Ectodermal cell (in vitro differentiated cells): ENCODE results near the gene HEATR5A.
"Not testable (repeated sequence)": the region's sequence is repeated elsewhere in the genome, so short reads cannot be mapped to it uniquely, and the experiment has no call there.

Experiments
- H3K27ac ChIP-seq: 2 replicates; pipeline ENCODE4 v1.7.0; 2013; ENCODE audit warnings: mild to moderate bottlenecking, low read depth, low read length; ENCODE audit not compliant: insufficient read depth, poor library complexity, severe bottlenecking
- H3K27me3 ChIP-seq: 2 replicates; pipeline ENCODE4 v1.7.0; 2013; ENCODE audit warnings: mild to moderate bottlenecking, low read length; ENCODE audit not compliant: insufficient read depth, control insufficient read depth, poor library complexity, severe bottlenecking
- H3K36me3 ChIP-seq: one replicate; pipeline ENCODE4 v1.7.0; 2013; ENCODE audit warnings: low read length; ENCODE audit not compliant: control insufficient read depth, insufficient read depth
- H3K4me1 ChIP-seq: one replicate; pipeline ENCODE4 v1.7.0; 2013; ENCODE audit warnings: low read length; ENCODE audit not compliant: control insufficient read depth, insufficient read depth
- H3K4me3 ChIP-seq: 2 replicates; pipeline ENCODE4 v1.7.0; 2013; ENCODE audit warnings: low read depth, low read length, control low read depth; ENCODE audit not compliant: insufficient read depth
- H3K9me3 ChIP-seq: 2 replicates; pipeline ENCODE4 v1.7.0; 2013; ENCODE audit warnings: mild to moderate bottlenecking, low read length, moderate library complexity; ENCODE audit not compliant: control insufficient read depth
- WGBS, 2 experiments: methylation state at CpG; one replicate each; pipeline ENCODE4 v1.1.7; 2013; ENCODE audit warnings: missing lambda C conversion rate in 2 of 2; 5-methylcytosine and 5-hydroxymethylcytosine counted together

HEATR5A gene

DNA sequence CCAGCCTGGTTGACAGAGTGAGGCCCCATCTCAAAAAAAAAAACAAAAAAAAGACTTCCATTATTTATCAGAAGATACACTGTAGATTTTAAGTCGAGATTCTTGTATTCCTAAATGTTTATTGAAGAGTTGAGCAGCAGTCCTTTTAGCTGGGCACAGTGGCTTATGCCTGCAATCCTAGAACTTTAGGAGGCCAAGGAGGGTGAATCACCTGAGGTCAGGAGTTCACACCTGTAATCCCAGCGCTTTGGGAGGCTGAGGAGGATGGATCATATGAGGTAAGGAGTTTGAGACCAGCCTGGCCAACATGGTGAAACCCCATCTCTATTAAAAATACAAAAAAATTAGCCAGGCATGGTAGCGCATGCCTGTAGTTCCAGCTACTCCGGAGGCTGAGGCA is 57.6 kb downstream of the HEATR5A start:
- H3K9me3 ChIP-seq: no peaks in the 10 kb centered on the region
- H3K27ac ChIP-seq: no peak overlapping the region
- WGBS, 2 experiments: 92 to 96% methylated on average over 4 of the region's 4 CpGs
- no peaks in the 10 kb centered on the region for H3K27me3 ChIP-seq
- no peak overlapping the region for H3K4me3 ChIP-seq
- H3K36me3 ChIP-seq: peaks cover 3% of the 10 kb centered on the region
- no peaks in the 10 kb centered on the region for H3K4me1 ChIP-seq

GRCh38 chr14:31361761-31362160 is 58.6 kb downstream of the HEATR5A start:
- H3K27ac ChIP-seq, H3K4me3 ChIP-seq, H3K36me3 ChIP-seq, H3K27me3 ChIP-seq, H3K4me1 ChIP-seq, H3K9me3 ChIP-seq: not testable (repeated sequence)
- 94 to 96% methylated on average over 4 of the region's 4 CpGs for WGBS, 2 experiments

DNA sequence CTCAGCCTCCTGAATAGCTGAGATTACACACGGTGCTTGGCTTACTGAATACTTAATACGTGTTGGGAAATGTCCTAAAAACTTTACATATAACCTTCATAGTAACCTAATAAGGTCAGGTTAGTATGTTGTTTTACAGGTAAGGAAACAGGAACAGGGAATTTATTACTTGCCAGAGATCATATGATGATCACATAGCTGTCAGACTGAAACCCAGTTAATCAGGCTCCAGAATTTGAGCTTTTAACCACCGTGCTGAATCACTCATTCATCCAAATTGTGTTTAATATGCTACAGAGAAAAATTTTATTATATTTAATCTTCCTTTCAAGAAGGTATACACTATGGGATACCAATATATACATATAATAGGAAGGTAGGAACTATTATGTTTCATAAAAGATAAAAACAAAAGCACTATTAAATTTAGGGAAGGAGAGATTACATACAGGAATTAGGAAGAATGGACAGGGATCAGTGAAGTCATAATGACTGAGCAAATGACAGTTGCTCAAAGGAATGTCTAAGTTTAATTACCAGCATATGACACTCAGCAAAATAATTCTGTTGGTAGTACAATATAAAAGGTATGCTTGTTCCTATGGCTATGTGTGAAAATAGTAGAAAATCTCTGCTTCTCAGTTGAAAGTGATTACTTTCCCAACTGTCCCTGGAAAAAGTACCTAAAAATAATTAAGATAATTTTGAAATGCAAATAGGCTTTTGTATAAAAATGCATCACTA is 59.3 kb downstream of the HEATR5A start:
- Histone ChIP-seq H3K4me3 (no peak overlapping the region), H3K9me3 (no peaks in the 10 kb centered on the region), H3K27ac (no peak overlapping the region), H3K4me1 (no peaks in the 10 kb centered on the region), H3K36me3 (peaks cover 3% of the 10 kb centered on the region), H3K27me3 (no peaks in the 10 kb centered on the region)
- WGBS, 2 experiments: 87 to 88% methylated on average over 1 to 3 of the region's 3 CpGs

DNA sequence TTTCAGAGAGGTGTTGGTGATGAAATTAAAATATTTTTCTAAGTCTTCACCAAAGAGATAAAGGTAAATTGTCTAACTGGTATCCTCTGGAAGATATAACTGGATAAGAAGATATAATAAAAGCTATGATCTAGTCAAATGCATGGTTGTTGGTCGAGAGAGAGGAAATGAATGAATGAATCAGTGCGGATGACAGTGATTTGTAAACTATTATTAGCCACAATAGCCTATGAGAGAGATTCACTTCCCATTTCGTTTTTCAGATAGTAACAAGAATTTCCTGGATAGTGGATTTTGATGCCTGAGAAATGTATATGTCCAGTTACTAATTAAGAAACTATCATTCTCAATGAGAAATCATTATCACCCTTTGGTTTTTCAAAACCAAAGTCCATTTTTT is 63.1 kb downstream of the HEATR5A start:
- no peak overlapping the region for H3K4me3 ChIP-seq
- peaks cover 3% of the 10 kb centered on the region for H3K36me3 ChIP-seq
- no peaks in the 10 kb centered on the region for H3K9me3 ChIP-seq
- H3K4me1 ChIP-seq: no peaks in the 10 kb centered on the region
- H3K27ac ChIP-seq: no peak overlapping the region
- WGBS, 2 experiments: 83 to 88% methylated on average over 1 to 3 of the region's 3 CpGs
- no peaks in the 10 kb centered on the region for H3K27me3 ChIP-seq

GRCh38 chr14:31346097-31346496 is 74.3 kb downstream of the HEATR5A start:
- WGBS, 2 experiments: 88 to 97% methylated on average over 2 of the region's 2 CpGs
- H3K4me3 ChIP-seq: no peak overlapping the region
- H3K36me3 ChIP-seq: no peaks in the 10 kb centered on the region
- no peaks in the 10 kb centered on the region for H3K4me1 ChIP-seq
- no peaks in the 10 kb centered on the region for H3K27me3 ChIP-seq
- H3K27ac ChIP-seq: no peak overlapping the region
- no peaks in the 10 kb centered on the region for H3K9me3 ChIP-seq

DNA sequence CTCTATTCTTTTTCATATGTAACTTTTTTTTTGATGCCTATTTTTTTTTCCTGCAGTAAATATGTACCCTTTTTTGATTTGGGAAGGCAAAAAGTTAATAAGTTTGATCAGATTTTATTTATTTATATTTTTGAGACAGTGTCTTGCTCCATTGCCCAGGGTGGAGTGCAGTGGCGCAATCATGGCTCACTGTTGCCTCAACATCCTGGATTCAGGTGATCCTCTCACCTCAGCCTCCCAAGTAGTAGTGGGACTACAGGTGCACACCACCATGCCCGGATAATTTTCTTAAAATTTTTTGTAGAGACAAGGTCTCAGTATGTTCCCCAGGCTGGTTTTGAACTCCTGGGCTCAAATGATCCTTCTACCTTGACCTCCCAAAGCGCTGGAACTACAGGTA is 79.1 kb downstream of the HEATR5A start:
- Histone ChIP-seq H3K9me3 (no peaks in the 10 kb centered on the region), H3K27ac (no peak overlapping the region), H3K4me1 (no peaks in the 10 kb centered on the region), H3K36me3 (no peaks in the 10 kb centered on the region), H3K4me3 (no peak overlapping the region), H3K27me3 (no peaks in the 10 kb centered on the region)
- WGBS, 2 experiments: 96 to 97% methylated on average over 2 to 3 of the region's 3 CpGs

DNA sequence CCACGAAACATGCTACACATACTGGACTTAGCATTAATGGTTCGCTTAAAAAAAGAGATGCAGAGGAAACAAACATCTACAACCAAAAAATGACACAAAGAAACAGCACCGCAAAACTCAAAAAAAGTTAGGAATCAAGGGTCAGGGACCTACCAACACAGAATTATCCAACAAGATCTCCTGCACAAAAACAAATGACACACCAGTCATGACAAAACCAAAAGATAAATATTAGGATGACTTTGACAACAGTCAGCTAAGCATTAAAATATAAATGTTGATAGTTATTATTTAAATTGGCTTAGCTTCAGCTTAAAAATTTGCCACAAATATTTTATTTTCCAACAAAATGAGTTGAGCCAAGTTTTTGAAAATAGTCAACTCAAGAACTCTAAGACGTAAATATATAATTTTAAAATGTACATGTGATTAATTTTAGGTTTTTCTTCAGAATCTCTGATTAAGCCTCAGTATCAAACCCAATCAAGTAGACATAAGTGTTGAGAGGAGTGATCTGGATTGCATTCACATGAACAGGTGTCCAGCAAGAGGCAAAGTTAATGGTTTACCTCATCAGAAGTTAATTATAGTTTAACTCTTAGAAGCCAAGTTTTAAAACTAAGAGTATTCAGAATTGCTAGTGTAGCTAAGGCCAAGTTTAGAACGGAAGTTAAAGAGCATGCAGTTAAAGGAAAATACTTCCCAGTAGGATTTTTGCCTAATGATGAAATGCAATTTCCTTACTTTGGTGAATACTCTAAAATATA is 79.9 kb downstream of the HEATR5A start:
- Histone ChIP-seq H3K36me3 (no peaks in the 10 kb centered on the region), H3K4me1 (no peaks in the 10 kb centered on the region), H3K27me3 (no peaks in the 10 kb centered on the region), H3K27ac (no peak overlapping the region), H3K4me3 (no peak overlapping the region), H3K9me3 (no peaks in the 10 kb centered on the region)
- WGBS, 2 experiments: 90 to 93% methylated on average over 4 of the region's 5 CpGs

GRCh38 chr14:31339743-31340142 is 80.6 kb downstream of the HEATR5A start:
- Histone ChIP-seq H3K4me1 (no peaks in the 10 kb centered on the region), H3K27me3 (no peaks in the 10 kb centered on the region), H3K4me3 (no peak overlapping the region), H3K27ac (no peak overlapping the region), H3K9me3 (no peaks in the 10 kb centered on the region), H3K36me3 (no peaks in the 10 kb centered on the region)

GRCh38 chr14:31337331-31337730 is 83.0 kb downstream of the HEATR5A start:
- Histone ChIP-seq H3K4me3 (no peak overlapping the region), H3K27me3 (no peaks in the 10 kb centered on the region), H3K9me3 (no peaks in the 10 kb centered on the region), H3K4me1 (no peaks in the 10 kb centered on the region), H3K36me3 (no peaks in the 10 kb centered on the region), H3K27ac (no peak overlapping the region)
- WGBS, 2 experiments: 95 to 96% methylated on average over 2 of the region's 2 CpGs

DNA sequence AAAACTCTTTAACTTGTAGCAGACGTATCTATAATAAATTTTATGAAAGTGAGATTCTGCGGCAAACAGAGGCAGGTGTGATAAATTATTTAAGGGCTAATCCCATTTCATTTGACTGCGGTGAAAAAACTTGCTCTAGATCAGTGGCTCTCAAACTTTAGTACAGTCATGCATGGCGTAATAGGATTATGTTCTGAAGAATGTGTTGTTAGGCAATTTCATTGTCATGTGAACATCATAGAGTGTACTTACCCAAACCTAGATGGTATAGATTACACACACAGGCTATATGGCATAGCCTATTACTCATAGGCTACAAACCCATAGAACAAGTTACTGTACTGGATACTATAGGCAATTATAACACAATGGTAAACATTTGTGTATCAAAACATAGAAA is 83.7 kb downstream of the HEATR5A start:
- H3K27ac ChIP-seq: no peak overlapping the region
- WGBS, 2 experiments: 97 to 99% methylated on average over 4 of the region's 4 CpGs

More for the DNA sequence above, 83.7 kb downstream of the HEATR5A start:
- H3K9me3 ChIP-seq: no peaks in the 10 kb centered on the region
- no peaks in the 10 kb centered on the region for H3K27me3 ChIP-seq
- H3K4me1 ChIP-seq: no peaks in the 10 kb centered on the region
- H3K4me3 ChIP-seq: no peak overlapping the region
- peaks cover under 1% of the 10 kb centered on the region for H3K36me3 ChIP-seq
